SK-N-SH (cell line): ENCODE data around the gene AHDC1. TPM values are rescaled to one million over a fixed set of nuclear protein-coding genes. Genes with fewer than 3 reads are reported as not detected.

Experiments used
- CTCF ChIA-PET: fragments of 300-600, 350-600 bp; formaldehyde crosslinking; extraction: SDS; loops from one replicate; lab custom pipeline; 2021; lab: Yijun Ruan, JAX
- POLR2A ChIA-PET: fragments of 350-600 bp; sonication (Branson Sonifier 250); formaldehyde crosslinking; extraction: SDS; loops from one replicate; lab custom pipeline; 2020; ENCODE audit warnings: antibody characterized with exemption, inconsistent platforms; lab: Yijun Ruan, JAX
- DNase-seq: peaks from one replicate; pipeline ENCODE4 v3.0.0; 2012
- H2AFZ ChIP-seq: fragments of 200-600 bp; sonication (generic); 2 replicates; pipeline ENCODE4 v1.8.1; 2016; ENCODE audit warnings: antibody characterized with exemption, mild to moderate bottlenecking, low read depth
- H3F3A ChIP-seq: fragments of 200-600 bp; sonication (generic); replicated peaks from 2 replicates; pipeline ENCODE3; 2016; ENCODE audit warnings: antibody characterized with exemption, mild to moderate bottlenecking; ENCODE audit not compliant: insufficient read depth
- H3K27ac ChIP-seq, 2 experiments: fragments of 200-500 bp in 1 of 2; fragments of 200-600 bp in 1 of 2; sonication (Bioruptor generic) in 1 of 2; sonication (generic), shearing (Covaris generic) in 1 of 2; 2 replicates each; pipeline versions ENCODE4 v1.5.1 to v1.6.1; 2014 to 2016; ENCODE audit warnings: low read depth in 2 of 2, inconsistent platforms in 1 of 2, low read length in 1 of 2, mild to moderate bottlenecking in 1 of 2, mixed read lengths in 1 of 2
- H3K27me3 ChIP-seq: fragments of 200-600 bp; sonication (generic), shearing (Covaris generic); 2 replicates; pipeline ENCODE4 v1.6.1; 2016; ENCODE audit warnings: mixed run types; ENCODE audit not compliant: insufficient read depth
- H3K36me3 ChIP-seq, 2 experiments: fragments of 200-500 bp in 1 of 2; fragments of 200-600 bp in 1 of 2; sonication (Bioruptor generic) in 1 of 2; sonication (generic) in 1 of 2; replicated peaks in 1 of 2; 2 replicates each; pipeline versions ENCODE3 to v1.5.1; 2014 to 2016; ENCODE audit warnings: low read length in 1 of 2, mild to moderate bottlenecking in 1 of 2; ENCODE audit not compliant: insufficient read depth in 2 of 2, control insufficient read depth in 1 of 2
- H3K4me1 ChIP-seq, 2 experiments: fragments of 200-500 bp in 1 of 2; fragments of 200-600 bp in 1 of 2; sonication (Bioruptor generic) in 1 of 2; sonication (generic), shearing (Covaris generic) in 1 of 2; 2 replicates each; pipeline versions ENCODE4 v1.5.1 to v1.6.1; 2014 to 2016; ENCODE audit warnings: low read depth in 1 of 2, low read length in 1 of 2, mixed run types in 1 of 2; ENCODE audit not compliant: insufficient read depth in 2 of 2, control insufficient read depth in 1 of 2
- H3K4me2 ChIP-seq: fragments of 200-600 bp; sonication (generic), shearing (Covaris generic); 2 replicates; pipeline ENCODE4 v1.6.1; 2017; ENCODE audit warnings: mixed run types
- H3K4me3 ChIP-seq, 2 experiments: fragments of 200-500 bp in 1 of 2; fragments of 200-600 bp in 1 of 2; sonication (Bioruptor generic) in 1 of 2; sonication (generic), shearing (Covaris generic) in 1 of 2; 2 replicates each; pipeline versions ENCODE4 v1.5.1 to v1.8.1; 2014 to 2016; ENCODE audit warnings: low read depth in 2 of 2, inconsistent platforms in 1 of 2, low read length in 1 of 2, mild to moderate bottlenecking in 1 of 2, mixed read lengths in 1 of 2, moderate library complexity in 1 of 2
- H3K79me2 ChIP-seq: fragments of 200-600 bp; sonication (generic); 2 replicates; pipeline ENCODE4 v1.8.1; 2017; ENCODE audit warnings: mild to moderate bottlenecking; ENCODE audit not compliant: insufficient read depth
- H3K9ac ChIP-seq: fragments of 200-600 bp; sonication (generic); 2 replicates; pipeline ENCODE4 v1.6.1; 2017; ENCODE audit warnings: mixed run types
- H3K9me2 ChIP-seq: fragments of 200-600 bp; sonication (generic); 2 replicates; pipeline ENCODE4 v1.6.1; 2017; ENCODE audit warnings: mixed run types
- H3K9me3 ChIP-seq: fragments of 200-600 bp; sonication (generic); 2 replicates; pipeline ENCODE4 v1.6.1; 2017; ENCODE audit warnings: mixed run types, mild to moderate bottlenecking, moderate library complexity
- H4K20me1 ChIP-seq: fragments of 200-600 bp; sonication (generic); 2 replicates; pipeline ENCODE4 v1.6.1; 2017; ENCODE audit warnings: mild to moderate bottlenecking, mixed run types; ENCODE audit not compliant: insufficient read depth
- ELF1 ChIP-seq: IDR thresholded peaks from 2 replicates; pipeline ENCODE4 v1.4.0; 2012
- EZH2phosphoT487 ChIP-seq: fragments of 200-600 bp; sonication (generic); IDR thresholded peaks from 2 replicates; pipeline ENCODE4 v1.6.1; 2017; ENCODE audit warnings: low read depth, mixed run types, mild to moderate bottlenecking, antibody characterized with exemption, moderate library complexity, borderline replicate concordance
- MEF2A ChIP-seq: IDR thresholded peaks from 2 replicates; pipeline ENCODE4 v1.4.0; 2012; ENCODE audit warnings: low read depth, borderline replicate concordance
- POLR2AphosphoS5 ChIP-seq: IDR thresholded peaks from 2 replicates; pipeline ENCODE4 v1.6.1; 2012; ENCODE audit warnings: low read depth, low read length
- REST ChIP-seq: IDR thresholded peaks from 2 replicates; pipeline ENCODE4 v1.6.1; 2012; ENCODE audit warnings: mild to moderate bottlenecking, low read depth, low read length, moderate library complexity
- RXRA ChIP-seq: IDR thresholded peaks from 2 replicates; pipeline ENCODE4 v1.4.0; 2012; ENCODE audit warnings: low read depth, mild to moderate bottlenecking, borderline replicate concordance
- USF1 ChIP-seq: IDR thresholded peaks from 2 replicates; pipeline ENCODE4 v1.4.0; 2012; ENCODE audit warnings: low read depth, borderline replicate concordance
- YY1 ChIP-seq: IDR thresholded peaks from 2 replicates; pipeline ENCODE4 v1.4.0; 2012; ENCODE audit warnings: low read depth, mild to moderate bottlenecking
- WGBS: methylation state at CpG from one replicate; pipeline ENCODE4 v1.1.6; 2017; ENCODE audit warnings: low lambda C conversion rate; 5-methylcytosine and 5-hydroxymethylcytosine counted together
- polyA plus RNA-seq, 3 experiments: library from polyadenylated mRNA; depleted of rRNA; stranded (reverse); fragments of >200 nt; gene quantifications; 2 replicates each; pipeline ENCODE4 v1.2.3, GENCODE V29; 2012
- TF ChIP-seq, protein P1 (sequence below): fragments of 200-600 bp; sonication (generic); IDR thresholded peaks from 2 replicates; pipeline ENCODE4 v1.6.1; 2017; ENCODE audit warnings: antibody characterized with exemption, mild to moderate bottlenecking, moderate library complexity

The AHDC1 gene
- polyA plus RNA-seq, 1 of the 3 experiments (the other 2 are of a cell fraction): 8.5 TPM

DNA sequence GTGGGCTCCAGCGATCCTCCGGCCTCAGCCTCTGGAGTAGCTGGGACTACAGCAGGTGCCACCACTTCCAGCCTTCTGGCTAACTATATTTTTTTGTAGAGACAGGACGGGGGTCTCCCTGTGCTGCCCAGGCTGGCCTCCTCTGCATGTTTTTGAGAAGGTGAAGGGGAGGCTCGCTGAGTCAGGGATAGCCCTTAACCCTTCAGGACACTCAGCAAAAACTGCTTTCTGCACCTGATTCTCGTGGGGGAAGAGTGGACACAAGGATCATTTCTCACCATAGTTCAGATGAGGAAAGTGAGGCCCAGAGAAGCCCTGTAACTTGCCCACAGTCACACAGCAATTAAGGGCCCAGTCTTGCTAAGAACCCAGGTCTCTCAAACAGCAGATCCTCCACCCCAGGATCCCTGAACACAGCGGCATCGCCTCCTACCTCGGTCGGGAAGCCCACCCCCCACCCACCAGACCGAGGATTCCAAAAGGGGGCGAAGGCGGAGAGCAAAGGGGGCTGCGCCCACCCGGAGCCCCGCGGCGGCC is 29.8 kb upstream of the AHDC1 start:
- CTCF ChIA-PET: interaction anchor here (1.0 to 1.3 kb wide), 3 partner anchors 20 to 29 kb away, joined by 3 to 4 read pairs (median 4); no protein-coding TSS in a partner anchor
- Histone ChIP-seq H3K4me1 (peaks cover 0 to 4% of the 10 kb centered on the region in 2 experiments; a peak in 1 of 4 replicates), H3K9me2 (no peaks in the 10 kb centered on the region), H4K20me1 (no peaks in the 10 kb centered on the region), H3K9me3 (no peaks in the 10 kb centered on the region), H3K4me3 (no peak overlapping the region), H3K36me3 (no peaks in the 10 kb centered on the region), H3K79me2 (no peaks in the 10 kb centered on the region), H3K27ac (no peak overlapping the region), H3F3A (no peaks in the 10 kb centered on the region), H3K4me2 (no peak overlapping the region), H2AFZ (no peak overlapping the region), H3K9ac (no peak overlapping the region), H3K27me3 (no peaks in the 10 kb centered on the region)
- TF ChIP-seq POLR2AphosphoS5 (no peak), REST (no peak), RXRA (no peak)
- TF ChIP-seq, protein P1, sequence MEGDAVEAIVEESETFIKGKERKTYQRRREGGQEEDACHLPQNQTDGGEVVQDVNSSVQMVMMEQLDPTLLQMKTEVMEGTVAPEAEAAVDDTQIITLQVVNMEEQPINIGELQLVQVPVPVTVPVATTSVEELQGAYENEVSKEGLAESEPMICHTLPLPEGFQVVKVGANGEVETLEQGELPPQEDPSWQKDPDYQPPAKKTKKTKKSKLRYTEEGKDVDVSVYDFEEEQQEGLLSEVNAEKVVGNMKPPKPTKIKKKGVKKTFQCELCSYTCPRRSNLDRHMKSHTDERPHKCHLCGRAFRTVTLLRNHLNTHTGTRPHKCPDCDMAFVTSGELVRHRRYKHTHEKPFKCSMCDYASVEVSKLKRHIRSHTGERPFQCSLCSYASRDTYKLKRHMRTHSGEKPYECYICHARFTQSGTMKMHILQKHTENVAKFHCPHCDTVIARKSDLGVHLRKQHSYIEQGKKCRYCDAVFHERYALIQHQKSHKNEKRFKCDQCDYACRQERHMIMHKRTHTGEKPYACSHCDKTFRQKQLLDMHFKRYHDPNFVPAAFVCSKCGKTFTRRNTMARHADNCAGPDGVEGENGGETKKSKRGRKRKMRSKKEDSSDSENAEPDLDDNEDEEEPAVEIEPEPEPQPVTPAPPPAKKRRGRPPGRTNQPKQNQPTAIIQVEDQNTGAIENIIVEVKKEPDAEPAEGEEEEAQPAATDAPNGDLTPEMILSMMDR: no peak
- WGBS: 66% methylated on average over 7 of the region's 17 CpGs
- DNase-seq: no peak
- POLR2A ChIA-PET: no interaction called here

GRCh38 chr1:27633298-27633610 is 29.3 kb upstream of the AHDC1 start:
- TF ChIP-seq USF1: no peak
- TF ChIP-seq YY1: no peak
- no peak for TF ChIP-seq MEF2A
- TF ChIP-seq EZH2phosphoT487: no peak
- no peak for TF ChIP-seq ELF1
- Histone ChIP-seq H3K9me2 (no peaks in the 10 kb centered on the region), H3K27ac (no peak overlapping the region), H3F3A (no peaks in the 10 kb centered on the region), H3K36me3 (no peaks in the 10 kb centered on the region), H3K79me2 (no peaks in the 10 kb centered on the region), H3K4me1 (peaks cover 0 to 6% of the 10 kb centered on the region in 2 experiments; a peak in 1 of 4 replicates), H3K9ac (no peak overlapping the region), H3K4me2 (no peak overlapping the region), H4K20me1 (no peaks in the 10 kb centered on the region), H3K9me3 (no peaks in the 10 kb centered on the region), H2AFZ (no peak overlapping the region), H3K4me3 (no peak overlapping the region), H3K27me3 (no peaks in the 10 kb centered on the region)
- DNase-seq: no peak
- POLR2A ChIA-PET: no interaction called here
- CTCF ChIA-PET: interaction anchor here (1.0 to 1.3 kb wide), 3 partner anchors 19 to 30 kb away, joined by 3 to 4 read pairs (median 4); no protein-coding TSS in a partner anchor
- 94% methylated on average over 2 of the region's 5 CpGs for WGBS
